ENCODE data around the gene MERTK.
A peak's percentile ranks its signal among the peaks of the same experiment; 100 is the strongest.

The MERTK gene

DNA sequence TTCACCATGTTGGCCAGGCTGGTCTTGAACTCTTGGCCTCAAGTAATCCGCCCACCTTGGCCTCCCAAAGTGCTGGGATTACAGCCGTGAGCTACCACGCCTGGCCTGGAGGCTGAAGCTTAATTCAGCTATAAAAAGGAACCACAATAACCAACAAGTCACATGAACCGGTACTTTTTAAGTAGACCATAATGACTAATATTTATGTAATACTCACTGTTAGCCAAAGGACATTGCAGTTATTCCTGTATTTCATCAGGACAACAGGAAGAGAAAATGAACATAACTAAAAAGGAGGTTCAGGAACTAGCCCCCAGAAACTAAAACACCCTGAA lies 107.6 kb downstream of the MERTK start:
- peak; percentile 86 for DNase-seq (ENCODE audit: low read depth)
- TF ChIP-seq, protein P1, sequence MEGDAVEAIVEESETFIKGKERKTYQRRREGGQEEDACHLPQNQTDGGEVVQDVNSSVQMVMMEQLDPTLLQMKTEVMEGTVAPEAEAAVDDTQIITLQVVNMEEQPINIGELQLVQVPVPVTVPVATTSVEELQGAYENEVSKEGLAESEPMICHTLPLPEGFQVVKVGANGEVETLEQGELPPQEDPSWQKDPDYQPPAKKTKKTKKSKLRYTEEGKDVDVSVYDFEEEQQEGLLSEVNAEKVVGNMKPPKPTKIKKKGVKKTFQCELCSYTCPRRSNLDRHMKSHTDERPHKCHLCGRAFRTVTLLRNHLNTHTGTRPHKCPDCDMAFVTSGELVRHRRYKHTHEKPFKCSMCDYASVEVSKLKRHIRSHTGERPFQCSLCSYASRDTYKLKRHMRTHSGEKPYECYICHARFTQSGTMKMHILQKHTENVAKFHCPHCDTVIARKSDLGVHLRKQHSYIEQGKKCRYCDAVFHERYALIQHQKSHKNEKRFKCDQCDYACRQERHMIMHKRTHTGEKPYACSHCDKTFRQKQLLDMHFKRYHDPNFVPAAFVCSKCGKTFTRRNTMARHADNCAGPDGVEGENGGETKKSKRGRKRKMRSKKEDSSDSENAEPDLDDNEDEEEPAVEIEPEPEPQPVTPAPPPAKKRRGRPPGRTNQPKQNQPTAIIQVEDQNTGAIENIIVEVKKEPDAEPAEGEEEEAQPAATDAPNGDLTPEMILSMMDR (conservative IDR thresholded peaks at IDR 0.05; ENCODE audit: control insufficient read depth, insufficient read depth, low read depth, low read length), result no peak
- no peak overlapping the region for H3K4me3 ChIP-seq (ENCODE audit: control insufficient read depth, low read depth, low read length)

DNA sequence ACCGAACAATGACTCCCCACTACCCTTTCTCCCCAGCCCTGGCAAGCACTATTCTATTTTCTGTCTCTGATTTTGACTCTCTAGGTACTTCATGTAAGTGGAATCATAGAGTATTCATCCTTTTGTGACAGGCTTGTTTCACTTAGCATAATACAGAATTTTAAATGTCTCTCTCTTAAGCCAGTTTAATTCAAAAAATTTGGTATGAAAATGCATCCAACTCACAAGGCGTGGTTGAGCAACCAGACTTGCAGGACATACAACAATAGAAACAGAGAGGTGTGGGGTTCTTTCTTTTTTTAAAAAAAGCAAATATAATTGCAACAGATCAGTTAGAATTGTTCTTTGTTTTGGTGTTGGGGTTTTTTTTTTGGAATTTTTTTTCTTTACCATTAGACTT lies 109.1 kb downstream of the MERTK start:
- TF ChIP-seq, protein P1 (conservative IDR thresholded peaks at IDR 0.05; ENCODE audit: control insufficient read depth, insufficient read depth, low read depth, low read length), result no peak
- no peak overlapping the region for H3K4me3 ChIP-seq (ENCODE audit: control insufficient read depth, low read depth, low read length)
- DNase-seq (ENCODE audit: low read depth), result no peak

DNA sequence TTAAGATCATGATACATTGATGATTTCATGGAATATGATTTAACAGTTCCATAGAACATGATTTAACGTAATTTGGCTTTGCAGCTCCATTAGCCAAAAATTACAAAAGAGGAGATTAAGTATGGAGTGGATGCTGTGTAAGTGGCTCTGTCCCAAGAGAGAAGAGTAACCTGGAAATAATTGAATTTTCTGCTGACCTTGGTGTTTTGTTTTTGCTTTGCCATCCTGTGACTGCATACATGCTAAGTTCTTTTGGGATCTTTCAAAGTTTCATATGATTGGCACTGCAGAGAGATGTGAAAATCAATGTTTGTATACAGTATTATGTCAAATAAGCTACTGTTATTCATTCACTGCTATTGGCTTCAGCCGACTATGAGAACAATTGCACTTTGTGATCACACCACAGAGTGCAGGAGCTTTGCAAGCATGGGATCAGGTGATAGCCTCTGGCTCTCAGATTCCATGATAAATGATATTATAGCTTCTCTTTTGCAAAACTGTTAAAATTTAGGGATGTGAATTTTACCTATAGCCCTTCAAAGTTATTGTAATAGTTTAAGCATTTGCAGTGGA lies 110.6 kb downstream of the MERTK start:
- no peak for DNase-seq (ENCODE audit: low read depth)
- TF ChIP-seq, protein P1 (conservative IDR thresholded peaks at IDR 0.05; ENCODE audit: control insufficient read depth, insufficient read depth, low read depth, low read length), result no peak
- no peak overlapping the region for H3K4me3 ChIP-seq (ENCODE audit: control insufficient read depth, low read depth, low read length)

DNA sequence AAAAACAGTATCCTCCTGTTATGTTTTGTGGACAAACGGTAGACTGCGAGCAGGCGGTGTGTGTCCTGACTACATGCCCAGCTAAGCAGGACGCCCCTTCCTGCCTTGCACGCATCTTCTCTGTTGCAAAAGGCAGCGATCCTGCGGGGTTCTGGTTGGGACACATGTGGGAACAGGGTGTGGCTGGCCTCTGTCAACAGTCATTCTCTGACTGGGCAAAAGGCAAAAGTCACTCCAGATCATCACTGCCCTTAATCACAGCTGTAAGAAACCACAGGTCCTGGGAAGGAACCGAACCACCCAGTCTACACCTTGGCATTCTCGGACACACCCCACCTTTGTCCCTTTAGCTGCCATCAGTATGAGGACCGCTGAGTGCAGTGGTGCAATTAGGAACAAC lies 112.3 kb downstream of the MERTK start:
- TF ChIP-seq, protein P1 (conservative IDR thresholded peaks at IDR 0.05; ENCODE audit: control insufficient read depth, insufficient read depth, low read depth, low read length), result no peak
- no peak overlapping the region for H3K4me3 ChIP-seq (ENCODE audit: control insufficient read depth, low read depth, low read length)
- DNase-seq (ENCODE audit: low read depth), result no peak

DNA sequence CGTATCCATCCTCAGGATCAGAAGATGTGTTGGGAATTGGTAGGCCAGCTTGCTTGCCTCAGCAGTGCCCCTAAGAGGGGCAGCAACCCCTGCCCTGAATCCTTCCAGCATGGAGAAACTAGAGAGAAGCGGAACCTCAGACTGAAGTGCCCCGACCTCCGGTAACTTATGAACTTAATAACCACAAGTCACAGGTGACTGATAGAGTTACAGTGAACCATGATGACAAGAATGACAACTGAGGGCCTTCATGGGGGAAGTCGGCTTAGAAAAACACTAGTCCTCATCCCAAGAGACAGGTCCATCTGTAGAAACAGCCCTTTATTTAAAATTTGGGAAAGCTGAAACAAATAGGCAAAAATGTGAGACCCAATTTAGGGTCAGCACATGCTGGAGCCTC lies 114.1 kb downstream of the MERTK start:
- DNase-seq (ENCODE audit: low read depth), result no peak
- H3K4me3 ChIP-seq (ENCODE audit: control insufficient read depth, low read depth, low read length), result no peak overlapping the region
- TF ChIP-seq, protein P1 (conservative IDR thresholded peaks at IDR 0.05; ENCODE audit: control insufficient read depth, insufficient read depth, low read depth, low read length), result no peak

DNA sequence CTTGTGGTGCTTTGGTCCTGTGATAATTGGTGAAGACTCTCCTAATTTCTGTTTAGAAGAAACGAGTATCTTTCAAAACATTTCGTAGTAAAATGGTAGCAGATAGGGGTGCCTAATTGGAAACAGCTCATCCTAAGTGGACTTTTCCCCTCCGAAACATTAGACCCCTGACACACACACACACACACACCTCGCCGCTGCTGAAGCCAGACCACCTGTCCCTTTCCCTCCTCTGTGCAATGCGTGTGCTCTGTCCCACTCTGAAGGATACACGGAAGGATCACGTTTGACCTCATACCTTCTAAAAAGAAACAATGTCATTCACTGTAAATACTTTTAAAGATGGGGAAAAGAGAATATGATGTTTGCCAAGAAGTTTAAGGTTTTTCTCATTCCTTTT lies 120.4 kb downstream of the MERTK start:
- no peak overlapping the region for H3K4me3 ChIP-seq (ENCODE audit: control insufficient read depth, low read depth, low read length)
- TF ChIP-seq, protein P1 (conservative IDR thresholded peaks at IDR 0.05; ENCODE audit: control insufficient read depth, insufficient read depth, low read depth, low read length), result no peak
- DNase-seq (ENCODE audit: low read depth), result no peak

DNA sequence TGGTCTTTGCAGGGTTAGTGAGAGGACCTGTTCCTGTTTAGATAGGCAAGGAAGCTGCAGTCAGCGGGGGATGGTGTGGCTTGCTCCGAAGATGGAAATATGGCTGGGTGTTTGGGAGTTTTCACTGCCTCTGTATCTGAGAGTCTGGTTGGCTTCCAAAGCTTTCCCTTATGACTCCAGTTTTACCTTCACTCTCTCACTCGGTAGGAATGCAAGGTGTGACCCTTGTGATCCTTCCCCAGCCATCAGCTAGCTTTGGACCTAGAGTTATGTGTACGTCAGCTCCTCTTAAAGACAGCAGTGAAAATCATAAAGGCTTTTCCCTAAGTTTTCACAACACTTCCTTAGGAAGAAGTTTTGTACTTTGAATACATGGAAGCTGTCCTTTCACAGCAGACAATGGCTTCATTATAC lies 121.2 kb downstream of the MERTK start:
- TF ChIP-seq, protein P1 (conservative IDR thresholded peaks at IDR 0.05; ENCODE audit: control insufficient read depth, insufficient read depth, low read depth, low read length), result no peak
- no peak for DNase-seq (ENCODE audit: low read depth)
- no peak overlapping the region for H3K4me3 ChIP-seq (ENCODE audit: control insufficient read depth, low read depth, low read length)
